Stimulated activated CD4-positive, alpha-beta T cell treated with anti-CD3 and anti-CD28 coated beads, Interleukin-1b, Interleukin-23, amount 100 ng/mL, for 24 hours (primary cell): ENCODE data around the gene COL11A1.
"Not testable (repeated sequence)": the region's sequence is repeated elsewhere in the genome, so short reads cannot be mapped to it uniquely, and the experiment has no call there.

Source experiments
- DNase-seq, 4 experiments: peaks; one replicate each; pipeline ENCODE4 v3.0.0-alpha.2; 2020; ENCODE audit warnings: low read depth in 4 of 4, low spot score in 1 of 4

Gene COL11A1

DNA sequence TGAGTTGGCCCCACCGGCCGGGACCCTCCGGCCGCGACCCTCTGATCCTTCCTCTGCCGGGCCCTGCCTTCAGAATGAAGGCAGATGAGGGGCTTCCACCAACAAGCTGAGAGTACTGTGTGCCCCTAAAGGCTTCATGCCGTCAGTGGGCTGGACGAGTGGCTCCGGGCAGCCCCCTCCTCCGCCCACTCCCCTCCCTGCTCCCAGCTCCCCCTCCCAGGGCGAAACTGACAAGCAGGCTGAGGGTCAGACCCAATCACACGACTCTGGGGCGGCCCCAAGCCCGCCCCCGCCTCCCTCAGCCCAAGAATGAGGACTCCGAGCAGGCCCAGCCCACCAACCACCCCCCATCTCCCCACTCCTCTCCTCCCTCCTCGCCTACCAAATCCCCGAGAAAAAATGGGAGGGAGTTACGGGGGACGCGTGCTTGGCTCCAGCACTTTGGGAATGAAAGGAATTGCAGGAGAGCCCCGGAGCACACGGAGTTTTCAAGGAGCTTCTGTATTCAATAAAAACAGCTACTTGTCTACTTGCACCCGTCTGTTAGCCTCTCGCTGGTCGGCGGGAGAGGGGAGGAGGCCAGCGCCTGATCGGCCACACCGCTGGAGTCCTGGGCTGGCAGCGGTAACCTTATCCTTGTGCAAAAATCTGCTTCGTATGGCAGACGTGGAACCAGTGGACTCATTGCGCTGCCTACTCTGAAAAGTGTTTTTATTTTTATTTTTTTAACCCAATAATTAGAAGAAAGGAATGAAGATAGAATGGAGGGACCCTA, at the start of gene COL11A1:
Gene COL11A1, minus strand, starts transcription at position 147 of the 775 bp plus-strand sequence. CDS start 344 bp downstream, outside the sequence.
- DNase-seq: no peak

DNA sequence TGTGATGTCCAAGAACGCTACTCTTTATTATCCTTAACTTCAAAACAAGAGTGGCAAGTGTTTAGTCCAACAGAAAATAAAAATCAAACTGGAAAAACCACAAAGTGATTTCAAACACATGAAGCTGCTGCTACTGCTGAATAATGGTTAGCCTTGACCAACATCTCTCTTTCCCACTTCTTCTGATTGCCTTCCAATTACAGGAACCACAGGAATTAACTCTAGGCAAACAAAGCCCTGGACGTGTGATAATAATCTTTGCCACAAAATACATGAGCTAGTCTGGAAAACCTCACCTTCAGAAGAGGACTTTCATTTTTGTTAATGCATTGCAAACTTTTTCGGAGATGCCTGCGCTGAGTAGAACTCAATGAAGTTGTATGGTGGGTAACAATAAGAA, 48.6 kb upstream of the COL11A1 start:
- no peak for DNase-seq

DNA sequence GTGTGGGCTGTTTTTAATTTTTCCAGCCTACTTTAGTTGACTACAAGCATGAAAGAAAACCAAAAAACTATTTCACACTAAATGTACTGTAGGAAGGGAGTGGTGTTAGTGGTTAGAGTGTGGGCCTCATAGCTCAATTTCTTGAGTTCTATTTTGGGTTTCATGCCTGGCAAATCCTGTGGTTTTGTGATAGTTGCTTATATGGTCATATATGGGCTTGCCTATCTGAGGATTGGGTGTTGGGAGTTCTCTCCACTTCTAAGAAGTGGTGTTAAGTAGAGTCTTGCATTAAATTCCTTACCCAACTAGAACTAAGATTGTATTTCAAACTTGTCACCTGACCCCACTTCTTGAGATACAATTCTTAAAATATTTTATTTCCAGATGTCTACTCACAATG, 37.8 kb upstream of the COL11A1 start:
- DNase-seq: no peak

DNA sequence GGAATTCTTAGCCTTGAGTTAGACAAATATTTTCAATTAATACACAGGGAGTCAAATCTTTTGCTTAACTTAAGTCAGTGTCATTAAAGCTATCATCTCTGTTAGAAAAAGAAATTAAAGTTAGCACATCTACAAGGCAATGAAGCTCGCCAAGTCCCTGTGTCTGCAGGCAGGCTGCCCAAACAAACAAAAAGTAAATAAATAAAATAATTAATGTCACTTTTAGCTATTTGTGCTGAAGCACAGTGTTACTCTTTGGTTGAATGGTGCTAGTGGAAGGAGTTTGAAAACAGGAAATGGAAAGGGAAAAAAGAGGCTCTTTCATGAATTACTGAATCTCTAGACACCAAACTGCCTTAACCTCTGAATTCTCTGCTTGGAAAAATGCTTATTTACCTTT, 37.1 kb upstream of the COL11A1 start:
- no peak for DNase-seq

DNA sequence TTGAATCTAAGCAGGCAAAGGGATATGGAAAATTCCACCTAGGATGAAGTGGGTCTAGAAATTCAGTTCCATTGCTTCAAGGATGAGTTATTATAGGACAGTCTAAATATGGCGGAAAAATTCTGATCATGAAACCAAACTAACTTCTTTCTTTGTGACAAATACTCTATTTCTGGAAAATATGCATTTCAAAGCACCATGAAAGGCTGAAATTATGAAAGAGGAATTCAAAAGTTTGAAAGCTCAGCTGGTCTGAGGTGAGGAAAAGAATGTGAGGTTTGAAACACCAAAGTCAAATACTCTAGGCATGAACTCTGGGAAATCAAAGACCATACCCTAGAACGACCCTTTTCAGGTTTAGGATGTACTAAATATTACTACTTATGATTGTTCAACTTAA, 36.4 kb upstream of the COL11A1 start:
- no peak for DNase-seq

DNA sequence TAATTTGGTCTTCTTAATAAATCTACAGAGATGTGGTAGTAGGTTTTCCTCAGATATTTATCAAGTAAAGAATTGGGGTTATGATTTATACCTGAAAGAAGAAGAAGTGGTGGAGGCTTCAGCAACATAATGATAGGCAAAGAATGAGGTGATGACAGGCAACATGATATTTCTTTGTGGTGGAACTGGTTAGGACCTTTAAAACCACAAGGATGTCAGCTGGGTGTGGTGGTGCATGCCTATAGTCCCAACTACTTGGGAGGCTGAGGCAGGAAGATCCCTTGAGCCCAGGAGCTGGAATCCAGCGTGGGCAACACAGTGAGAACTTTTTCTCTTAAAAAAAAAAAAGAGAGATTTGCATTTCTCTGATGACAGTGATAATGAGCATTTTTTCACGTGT, 34.1 kb upstream of the COL11A1 start:
- DNase-seq: no peak

DNA sequence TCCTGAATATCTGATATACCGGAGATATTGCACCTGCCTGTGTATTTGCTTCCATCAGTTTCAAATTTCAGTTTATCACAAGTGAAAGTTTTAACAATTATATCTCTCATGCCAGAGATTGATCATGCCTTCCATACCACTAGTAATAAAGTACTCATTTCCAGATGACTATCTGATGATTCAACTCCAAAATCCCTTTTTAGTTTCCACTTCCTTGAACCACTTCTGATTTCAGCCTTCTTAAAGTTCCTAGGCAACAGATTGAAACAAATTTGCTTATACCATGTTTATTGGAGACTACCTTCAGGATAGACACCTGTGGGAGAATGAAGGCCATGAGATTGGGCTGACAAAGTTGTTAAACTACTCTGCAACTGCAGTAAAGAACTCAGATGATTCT, 21.5 kb upstream of the COL11A1 start:
- no peak for DNase-seq

DNA sequence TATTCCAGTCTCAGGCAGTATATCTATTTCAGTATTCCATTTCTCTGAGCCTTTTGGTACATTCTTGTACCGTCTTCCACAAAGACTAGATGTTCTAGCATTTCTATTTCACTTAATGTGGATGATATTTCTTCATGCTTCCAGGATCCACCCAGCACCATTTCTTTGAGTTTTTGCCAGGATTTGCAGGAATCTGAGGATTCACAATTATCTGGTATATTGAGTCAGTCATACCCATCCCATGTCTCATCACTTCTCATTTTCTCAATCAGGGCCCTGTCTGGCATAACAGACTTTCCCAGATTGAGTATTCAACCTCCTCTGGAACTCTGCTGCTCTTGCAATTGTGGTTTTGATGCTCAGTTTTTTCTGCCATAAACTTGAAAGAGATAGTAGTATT, 20.9 kb upstream of the COL11A1 start:
- no peak for DNase-seq

DNA sequence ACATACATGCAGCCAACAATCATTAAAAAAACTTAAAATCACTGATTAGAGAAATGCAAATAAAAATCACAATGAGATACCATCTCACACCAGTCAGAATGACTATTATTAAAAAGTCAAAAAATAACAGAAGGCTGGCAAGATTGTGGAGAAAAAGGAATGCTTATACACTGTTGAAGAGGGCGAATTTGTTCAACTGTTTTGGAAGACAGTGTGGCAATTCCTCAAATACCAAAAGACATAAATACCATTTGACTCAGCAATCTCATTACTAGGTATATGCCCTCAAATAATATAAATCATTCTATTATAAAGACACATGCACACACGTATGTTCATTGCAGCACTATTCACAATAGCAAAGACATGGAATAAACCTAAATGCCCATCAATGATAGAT, 19.9 kb upstream of the COL11A1 start:
- DNase-seq: not testable (repeated sequence)

DNA sequence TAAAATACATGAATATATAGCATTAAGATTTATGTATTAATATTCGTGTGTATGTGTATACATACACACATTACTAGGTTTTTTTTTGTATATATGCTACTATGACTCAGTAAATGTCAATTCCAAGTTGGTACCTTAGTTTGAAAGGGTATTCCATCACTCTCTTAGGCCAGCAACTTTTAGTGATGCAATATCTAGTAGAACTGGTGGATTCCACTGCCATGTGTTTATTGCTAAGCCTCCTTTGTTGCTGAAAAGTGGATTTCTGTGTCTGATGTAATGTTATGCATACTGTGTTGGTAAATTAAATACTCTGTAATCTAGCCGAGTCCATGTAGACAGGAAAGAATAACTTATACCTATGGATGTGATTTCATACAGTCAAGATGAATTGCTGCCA, 16.9 kb upstream of the COL11A1 start:
- no peak for DNase-seq

DNA sequence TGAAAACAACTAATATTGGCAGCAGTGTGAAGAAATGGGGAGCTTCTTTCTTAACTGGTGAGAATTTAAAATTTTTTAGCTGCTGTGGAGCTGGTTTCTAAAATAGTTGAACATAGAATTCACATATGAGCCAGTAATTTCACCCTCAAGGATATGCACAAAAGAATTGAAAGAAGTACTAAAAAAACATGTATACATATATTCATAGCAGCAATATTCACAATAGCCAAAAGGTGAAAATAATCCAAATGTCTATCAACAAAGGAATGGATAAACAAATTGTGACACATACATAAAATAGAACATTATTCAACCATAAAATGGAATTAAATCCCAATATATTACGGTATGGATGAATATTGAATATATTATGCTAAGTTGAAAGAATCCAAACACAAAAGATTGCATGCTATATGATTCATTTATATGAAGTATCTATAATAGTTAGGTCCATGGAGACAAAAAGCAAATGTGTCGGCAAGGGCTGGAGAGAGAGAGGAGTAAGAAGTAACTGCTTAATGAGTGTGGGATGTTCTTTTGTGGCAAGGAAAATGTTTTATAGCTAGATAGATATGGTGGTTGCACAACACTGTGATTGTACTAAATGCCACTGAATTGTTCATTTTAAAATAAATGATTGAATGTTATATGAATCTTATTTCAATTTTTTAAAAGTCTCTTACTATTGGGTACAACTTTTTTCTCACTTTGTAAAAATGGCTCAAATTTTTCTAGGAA, 14.8 kb upstream of the COL11A1 start:
- no peak for DNase-seq

DNA sequence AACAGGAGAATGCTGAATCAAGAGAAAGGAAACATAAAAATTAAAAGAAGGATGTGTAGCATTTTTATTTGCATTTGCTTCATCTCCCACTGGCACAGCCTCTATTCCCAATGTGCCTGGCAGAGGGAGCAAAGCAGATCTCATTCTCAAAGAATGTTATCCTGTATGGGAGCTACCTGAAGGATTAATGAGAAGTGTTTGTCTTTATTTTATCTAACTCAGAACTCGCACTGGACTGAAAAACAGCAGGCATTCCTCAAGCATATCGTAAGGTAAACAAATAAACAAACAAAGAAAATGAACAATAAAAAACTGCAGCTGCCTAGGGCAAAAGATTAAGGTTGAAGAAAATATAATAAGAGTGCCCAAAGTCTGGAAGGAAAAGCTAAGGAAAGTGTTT, 12.7 kb upstream of the COL11A1 start:
- DNase-seq: no peak

DNA sequence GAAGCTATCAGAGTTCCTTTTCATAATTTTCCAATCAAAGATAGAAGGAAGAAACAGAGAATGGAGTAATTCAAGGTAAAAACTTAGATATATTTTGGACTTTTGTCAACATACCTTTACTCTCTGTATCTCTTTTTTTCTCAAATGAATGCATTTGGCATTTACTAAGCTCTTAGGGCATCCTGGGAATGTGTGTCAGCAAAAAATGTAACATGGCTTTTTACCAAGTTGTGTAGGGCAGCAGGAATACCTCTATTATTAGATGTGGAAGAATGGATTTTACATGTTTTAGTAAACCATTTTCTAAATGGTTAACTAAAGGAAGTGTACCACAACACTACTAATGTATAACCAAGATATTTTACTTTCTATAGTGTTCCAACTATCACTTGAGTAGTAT, 4.2 kb upstream of the COL11A1 start:
- DNase-seq: no peak

DNA sequence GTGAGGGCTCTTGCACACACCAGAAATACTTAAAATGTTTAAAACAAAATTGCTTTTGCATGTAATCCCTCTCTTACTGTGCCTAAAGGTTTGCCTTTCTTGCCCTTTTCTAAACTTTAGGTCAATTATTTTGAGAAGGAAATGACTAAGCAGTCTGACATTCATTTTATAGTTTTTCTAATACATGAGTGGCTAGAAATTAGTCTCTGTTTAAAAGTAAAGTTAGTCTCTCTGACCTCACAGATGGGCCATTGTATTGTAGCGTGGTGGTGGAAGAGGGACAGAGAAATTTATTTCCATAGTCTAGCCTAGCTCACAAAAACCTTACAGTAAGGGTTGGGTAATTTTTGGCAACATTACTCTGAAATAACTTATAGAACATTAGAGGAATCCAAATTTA, 3.6 kb upstream of the COL11A1 start:
- no peak for DNase-seq

DNA sequence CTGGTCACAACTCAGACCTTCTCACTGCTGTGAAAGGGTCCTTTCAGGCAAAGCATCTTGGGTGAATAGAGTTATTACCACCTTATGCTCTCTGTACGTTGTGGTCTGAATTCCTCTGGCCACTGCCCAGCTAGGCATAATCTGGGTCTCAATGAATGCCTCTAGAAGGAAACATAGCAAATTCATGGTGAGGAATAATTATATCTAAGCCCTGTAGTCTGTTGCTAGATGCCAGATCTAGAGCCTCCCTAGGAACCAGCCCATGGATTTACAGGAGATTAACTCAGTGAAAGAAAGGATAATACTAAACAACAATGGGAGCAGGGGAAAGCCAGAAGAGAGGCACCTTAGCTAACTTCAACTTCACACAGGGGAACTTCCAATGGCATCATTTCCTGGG, 2.4 kb upstream of the COL11A1 start:
- no peak for DNase-seq

DNA sequence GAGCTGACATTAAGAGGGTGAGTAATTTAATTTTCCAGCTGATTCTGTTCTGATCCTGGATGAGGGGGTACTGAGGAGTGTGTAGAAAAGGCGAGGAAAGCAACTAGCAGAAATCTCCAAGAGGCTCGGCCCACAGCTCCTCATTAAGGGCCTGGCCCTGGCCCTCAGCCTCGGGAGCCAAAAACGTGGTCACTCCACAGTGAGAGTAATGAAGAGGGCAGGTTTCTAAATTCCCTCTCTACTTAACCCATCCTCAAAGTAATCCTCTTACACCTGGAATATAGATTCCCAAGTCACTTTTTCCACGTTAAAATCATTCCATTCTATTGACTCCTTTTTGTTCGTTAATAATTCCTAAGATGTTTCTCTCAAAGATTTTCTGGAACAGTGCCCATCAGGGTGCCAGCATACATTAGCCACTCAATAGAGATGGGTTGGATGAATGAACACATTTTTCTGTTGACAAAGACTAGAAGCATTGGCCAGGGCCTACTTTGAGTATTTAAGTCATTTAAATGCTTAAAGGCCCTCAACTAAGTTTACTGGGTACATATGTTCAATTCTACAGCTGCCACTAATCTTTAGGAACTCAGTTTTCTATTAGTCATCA, 1.1 kb upstream of the COL11A1 start:
- no peak for DNase-seq

DNA sequence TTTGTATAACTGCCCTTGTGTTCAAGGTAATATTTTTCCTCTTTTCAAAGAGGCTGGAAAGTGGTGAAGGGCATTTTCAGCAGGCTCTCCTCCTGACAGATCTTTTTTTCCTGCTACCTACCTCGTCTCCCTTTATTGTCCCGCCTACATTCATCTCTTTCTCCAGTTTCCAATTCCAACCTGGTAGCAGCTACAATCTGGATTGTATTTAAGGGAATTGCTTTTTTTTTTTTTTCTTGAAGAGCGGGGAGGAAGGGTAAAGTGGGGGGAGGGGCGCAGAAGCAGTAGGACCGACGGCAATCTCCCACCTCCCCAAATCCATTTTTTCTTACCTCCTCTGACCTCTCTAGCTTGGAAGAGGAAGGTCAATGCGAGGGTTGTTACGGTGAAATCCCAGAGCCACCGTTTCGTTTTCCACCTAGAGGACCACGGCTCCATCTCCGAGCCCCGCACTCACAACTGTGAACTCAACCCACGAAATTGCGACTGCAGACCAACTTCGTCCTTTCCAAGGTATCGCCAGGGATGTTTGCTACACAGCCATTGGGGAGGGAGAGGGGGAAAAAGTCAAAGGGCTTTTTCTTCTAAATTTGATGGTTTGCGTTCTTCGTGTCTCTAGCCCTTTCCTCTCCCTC, 464 bp downstream of the COL11A1 start:
- DNase-seq: no peak

DNA sequence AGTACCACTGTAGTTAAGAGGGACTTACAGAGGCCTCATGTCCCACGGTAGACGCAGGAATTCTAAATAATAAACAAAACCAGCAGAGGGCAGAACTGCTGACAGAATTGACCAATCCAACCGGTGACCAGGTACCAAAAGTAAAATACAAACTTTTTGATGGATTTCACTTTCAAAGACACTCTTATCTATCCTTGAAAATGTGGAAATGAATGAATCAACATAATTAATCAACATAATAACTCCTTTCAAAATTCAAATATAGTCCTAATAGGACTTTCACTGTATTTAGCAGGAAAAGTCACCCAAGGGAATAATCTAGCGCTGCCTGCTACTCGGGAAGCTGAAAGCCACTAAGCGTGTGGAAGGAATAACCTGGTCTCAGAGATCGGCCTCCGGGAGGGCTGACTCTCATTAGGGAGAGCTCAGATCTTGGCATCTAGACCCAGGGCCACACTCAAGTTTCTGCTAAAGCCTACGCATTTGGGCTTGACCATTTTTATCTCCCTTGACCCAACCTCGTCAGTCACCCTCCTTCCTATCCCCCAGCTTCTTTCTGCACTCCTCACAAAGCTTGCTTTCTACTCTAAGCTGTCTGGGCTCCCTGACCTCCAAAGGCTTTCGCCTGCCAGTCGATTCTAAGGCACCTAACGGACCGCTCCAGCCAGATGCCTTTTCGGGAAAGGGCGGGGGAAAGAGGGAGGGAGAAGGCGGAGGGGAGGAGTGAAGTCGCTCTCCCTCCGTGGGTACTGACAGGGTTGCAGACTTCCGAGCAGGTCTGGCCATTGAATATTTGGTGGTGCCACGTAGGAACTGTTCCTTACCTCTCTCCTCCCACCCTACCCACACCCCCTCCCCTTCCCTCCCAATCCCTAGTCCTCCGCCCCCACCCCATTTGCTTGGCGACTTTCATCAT, 1.6 kb downstream of the COL11A1 start:
- no peak for DNase-seq

DNA sequence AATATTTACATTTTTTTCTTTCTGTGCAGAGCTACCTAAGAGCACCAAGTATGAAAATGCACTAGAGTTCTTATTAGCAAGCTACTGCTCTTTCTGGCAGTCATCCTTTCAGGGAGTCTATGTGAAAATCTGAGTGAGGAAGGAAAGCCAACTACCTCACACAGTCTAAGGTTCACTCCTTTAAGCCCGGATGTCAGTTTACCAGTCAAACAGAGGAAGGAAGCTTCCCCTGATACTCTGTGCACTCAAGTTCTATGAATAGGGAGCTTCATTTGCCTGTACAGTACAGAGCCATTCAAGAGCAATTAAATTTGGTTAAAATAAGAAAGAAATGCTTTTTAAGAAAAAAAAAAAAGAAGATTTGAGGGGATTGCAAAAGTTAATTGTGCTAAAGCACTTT, 6.9 kb downstream of the COL11A1 start:
- DNase-seq: no peak

DNA sequence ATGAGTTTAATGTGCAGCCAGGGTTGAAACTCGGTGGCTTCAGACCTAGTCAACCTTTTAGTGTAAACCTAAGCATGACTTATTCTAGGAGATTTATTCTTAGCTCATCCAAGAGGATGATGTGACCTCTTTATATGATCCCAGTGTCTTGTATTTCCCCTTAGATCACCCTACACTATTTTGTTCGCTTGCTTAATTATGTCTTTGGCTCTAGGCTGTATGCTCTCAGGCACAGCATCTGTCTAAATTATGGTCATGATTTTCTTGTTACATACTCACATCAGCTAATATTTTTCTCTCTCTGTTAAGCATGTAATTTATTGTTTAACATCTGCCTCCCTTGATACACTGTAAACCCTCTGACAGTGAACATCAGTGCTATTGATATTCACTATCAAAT, 19.1 kb downstream of the COL11A1 start:
- no peak for DNase-seq

DNA sequence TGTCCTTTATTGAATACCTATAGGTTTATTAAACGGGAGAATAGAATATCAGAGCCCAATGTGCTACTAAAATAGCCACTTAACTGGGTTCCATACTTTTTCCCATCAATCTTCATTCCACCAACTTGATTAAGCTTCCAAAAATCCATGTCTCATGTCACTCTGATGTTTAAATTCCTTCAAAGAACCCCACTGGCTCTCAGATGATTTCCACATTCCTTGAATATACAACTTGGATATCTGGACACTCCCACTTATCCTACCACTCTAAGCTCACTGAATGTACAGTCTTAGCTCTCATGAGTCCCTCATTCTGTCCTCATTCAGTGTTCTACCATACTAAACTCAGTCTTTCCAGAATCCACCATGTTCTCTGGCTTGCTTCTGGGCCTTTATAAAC, 21.1 kb downstream of the COL11A1 start:
- no peak for DNase-seq
